Heart right ventricle (tissue), 16 donors: Measurements from ENCODE around the gene TSPAN5. TPM values are rescaled to one million over a fixed set of nuclear protein-coding genes. Genes with fewer than 3 reads are reported as not detected.

Experiments used
- ATAC-seq, 8 donors: fragments of 200-7000 bp; cut with Tn5 transposase; one replicate each; pipeline ENCODE4 v1.9.1; 2020; ENCODE audit warnings: mild to moderate bottlenecking in 8 of 8, moderate library complexity in 8 of 8, moderate number of reproducible peaks in 1 of 8
- DNase-seq, 2 donors: peaks; one replicate each; pipeline ENCODE4 v3.0.0-alpha.2; 2020
- H3K27ac ChIP-seq, 10 donors: fragments of 200-600 bp; sonication (generic) in 2 of 10; one replicate each; pipeline versions ENCODE4 v1.5.0 to v1.8.0; 2020 to 2022; ENCODE audit warnings: mild to moderate bottlenecking in 3 of 10
- H3K27me3 ChIP-seq, 7 donors: fragments of 200-600 bp; one replicate each; pipeline ENCODE4 v1.8.0; 2021 to 2022; ENCODE audit warnings: mild to moderate bottlenecking in 2 of 7
- H3K36me3 ChIP-seq, 9 donors: fragments of 200-600 bp; sonication (generic) in 1 of 9; one replicate each; pipeline versions ENCODE4 v1.5.0 to v1.8.0; 2020 to 2022; ENCODE audit warnings: mild to moderate bottlenecking in 2 of 9
- H3K4me1 ChIP-seq, 9 donors: fragments of 200-600 bp; sonication (generic) in 1 of 9; one replicate each; pipeline versions ENCODE4 v1.5.0 to v1.8.0; 2020 to 2022; ENCODE audit warnings: mild to moderate bottlenecking in 4 of 9
- H3K4me3 ChIP-seq, 10 donors: fragments of 200-600 bp; sonication (generic) in 2 of 10; one replicate each; pipeline versions ENCODE4 v1.5.0 to v1.8.0; 2020 to 2022; ENCODE audit warnings: mild to moderate bottlenecking in 7 of 10, moderate library complexity in 2 of 10
- H3K9me3 ChIP-seq, 11 donors: fragments of 200-600 bp in 10 of 11; sonication (generic) in 2 of 11; one replicate each; pipeline versions ENCODE4 v1.5.0 to v1.8.0; 2013 to 2022; ENCODE audit warnings: mild to moderate bottlenecking in 2 of 11, control low read depth in 1 of 11, moderate library complexity in 1 of 11
- WGBS, 2 donors: extraction: QIAGEN DNeasy Blood & Tissue Kit; methylation state at CpG; one replicate each; pipeline ENCODE4 v1.1.7; 2013; ENCODE audit warnings: inconsistent platforms in 1 of 2; 5-methylcytosine and 5-hydroxymethylcytosine counted together
- intact Hi-C, 10 donors: fragments of 100-400 bp; cut with DNase I; formaldehyde crosslinking; loops; one replicate each; pipeline versions ENCODE4 v1.11.1 to v1.14.2; 2022
- polyA plus RNA-seq, 2 donors: library from polyadenylated mRNA; stranded (reverse); fragments of 200-250 nt; gene quantifications; one replicate each; pipeline ENCODE4 v1.2.3, GENCODE V29; 2013
- total RNA-seq, 10 donors: library from RNA; stranded (reverse); fragmentation: NEBNext Ultra II Directional in 3 of 10; extraction: Animal tissue kit (Norgen Biotek cat#: 25700) in 3 of 10; gene quantifications; one replicate each; pipeline versions ENCODE4 v1.2.1 to v1.2.4, GENCODE V29; 2021 to 2023
- TF ChIP-seq, protein P1 (sequence below), 9 donors: fragments of 200-600 bp; sonication (generic) in 2 of 9; IDR thresholded peaks; one replicate each; pipeline versions ENCODE4 v1.5.0 to v1.8.0; 2021 to 2022; ENCODE audit warnings: antibody characterized with exemption in 9 of 9, mild to moderate bottlenecking in 5 of 9, moderate library complexity in 1 of 9
- donor health status: Arrhythmogenic right ventricular cardiomyopathy.
- donor health status: ischemic (EF 13 %, LVEDD 7.1; RV severe dilation, severe dysfunction).
- donor health status: healthy with polysubstance abuse.
- donor health status: DM: no; HTN: yes; CAD: no.
- donor health status: DM: no; HTN: no; CAD: no.
- donor health status: ischemic (EF 25% LVEDD 6.9; RV normal size, moderate dysfunction).
- donor health status: ischemic (EF 25% LVEDD 5.7; RV mildly dilated, moderate dysfunction).
- donor health status: healthy.
- donor health status: DM: yes; HTN: yes; CAD: no.
- donor health status: Ischemic cardiomyopathy.
- donor health status: ischemic (EF 35%, LVEDD 5.7; RV mildly dilated, moderate dysfunction).
- donor health status: nonischemic (EF 11% LVEDD 7.7; RV severe dilation, severe dysfunction).
- donor health status: DM: yes; HTN: yes; CAD: no.
- donor health status: PGD.
- donor health status: ischemic (EF 29% LVEDD 5.4; RV normal size, mild dysfunction).
- donor health status: nonischemic (EF 23%, LVEDD 6.1; RV moderate dilation, normal function).

Gene TSPAN5
- total and polyA plus RNA-seq, 12 donors: 0.85 to 6.7 (median 3.8) TPM

DNA sequence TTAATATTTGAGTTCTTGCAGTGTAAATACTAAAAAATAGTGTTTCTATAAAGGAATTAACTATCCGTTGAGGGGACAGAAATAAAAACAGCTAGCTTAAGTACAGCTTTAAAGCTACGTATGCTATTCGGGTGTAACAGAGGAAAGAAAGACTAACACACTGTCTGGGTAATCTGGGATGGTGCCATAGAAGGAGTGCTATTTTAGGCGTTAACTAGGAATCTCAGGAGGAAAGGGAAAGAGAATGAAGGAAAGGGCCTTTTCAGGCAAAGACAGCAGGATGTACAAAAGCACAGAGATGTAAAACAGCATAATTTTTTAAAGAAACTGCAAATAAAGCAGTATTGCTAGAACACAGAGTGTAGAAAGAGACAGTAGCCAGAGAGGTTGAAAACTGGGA lies 235.4 kb downstream of the TSPAN5 start:
- TF ChIP-seq, protein P1, sequence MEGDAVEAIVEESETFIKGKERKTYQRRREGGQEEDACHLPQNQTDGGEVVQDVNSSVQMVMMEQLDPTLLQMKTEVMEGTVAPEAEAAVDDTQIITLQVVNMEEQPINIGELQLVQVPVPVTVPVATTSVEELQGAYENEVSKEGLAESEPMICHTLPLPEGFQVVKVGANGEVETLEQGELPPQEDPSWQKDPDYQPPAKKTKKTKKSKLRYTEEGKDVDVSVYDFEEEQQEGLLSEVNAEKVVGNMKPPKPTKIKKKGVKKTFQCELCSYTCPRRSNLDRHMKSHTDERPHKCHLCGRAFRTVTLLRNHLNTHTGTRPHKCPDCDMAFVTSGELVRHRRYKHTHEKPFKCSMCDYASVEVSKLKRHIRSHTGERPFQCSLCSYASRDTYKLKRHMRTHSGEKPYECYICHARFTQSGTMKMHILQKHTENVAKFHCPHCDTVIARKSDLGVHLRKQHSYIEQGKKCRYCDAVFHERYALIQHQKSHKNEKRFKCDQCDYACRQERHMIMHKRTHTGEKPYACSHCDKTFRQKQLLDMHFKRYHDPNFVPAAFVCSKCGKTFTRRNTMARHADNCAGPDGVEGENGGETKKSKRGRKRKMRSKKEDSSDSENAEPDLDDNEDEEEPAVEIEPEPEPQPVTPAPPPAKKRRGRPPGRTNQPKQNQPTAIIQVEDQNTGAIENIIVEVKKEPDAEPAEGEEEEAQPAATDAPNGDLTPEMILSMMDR (IDR thresholded peaks at IDR 0.05): no peak
- Histone ChIP-seq H3K36me3 (peaks cover 0 to 73% (median 37%) of the 10 kb centered on the region in 9 donors), H3K9me3 (no peaks in the 10 kb centered on the region), H3K4me3 (no peak overlapping the region), H3K27ac (no peak overlapping the region), H3K4me1 (no peaks in the 10 kb centered on the region), H3K27me3 (no peaks in the 10 kb centered on the region)
- intact Hi-C loops: no loop called here
- DNase-seq (no peak), ATAC-seq (no peak)
- 74 to 78% methylated on average over 4 of the region's 4 CpGs for WGBS, 2 donors

DNA sequence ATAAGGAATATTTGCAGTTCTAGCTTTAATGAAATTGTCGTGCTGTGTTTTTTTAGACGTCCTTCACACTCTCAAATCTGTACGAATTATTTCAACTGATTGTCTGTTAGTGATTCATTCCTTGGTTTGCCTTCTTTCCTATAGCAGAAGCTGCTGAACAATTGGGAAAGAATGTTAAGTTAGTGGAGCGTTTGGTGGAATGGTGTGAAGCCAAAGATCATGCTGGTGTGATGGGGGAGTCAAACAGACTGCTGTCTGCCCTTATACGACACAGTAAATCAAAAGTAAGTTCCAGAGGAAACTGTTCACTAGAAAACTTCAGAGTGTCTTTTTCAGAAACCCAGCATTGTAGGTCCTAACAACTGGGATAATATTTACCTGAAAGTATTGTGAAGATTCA lies 237.3 kb downstream of the TSPAN5 start:
- WGBS, 2 donors: 95% methylated on average over 5 of the region's 5 CpGs
- Histone ChIP-seq H3K4me3 (no peak overlapping the region), H3K9me3 (no peaks in the 10 kb centered on the region), H3K27me3 (no peaks in the 10 kb centered on the region), H3K4me1 (no peaks in the 10 kb centered on the region), H3K36me3 (peaks cover 0 to 92% (median 37%) of the 10 kb centered on the region in 9 donors), H3K27ac (no peak overlapping the region)
- ATAC-seq (no peak), DNase-seq (no peak)
- TF ChIP-seq, protein P1 (IDR thresholded peaks at IDR 0.05): no peak
- intact Hi-C loops: no loop called here
